Transverse colon (tissue), 4 donors: Measurements from ENCODE around the gene HOXA3.

ENCODE experiments used
- POLR2A ChIP-seq: fragments of 450-650 bp; IDR thresholded peaks from one replicate; pipeline ENCODE4 v1.6.1; 2016; ENCODE audit warnings: antibody characterized with exemption, mild to moderate bottlenecking, moderate library complexity
- POLR2AphosphoS5 ChIP-seq, 3 donors: sonication (generic); formaldehyde crosslinking; IDR thresholded peaks; one replicate each; pipeline ENCODE4 v1.6.1; 2016; ENCODE audit warnings: antibody characterized with exemption in 3 of 3
- TF ChIP-seq, protein P1 (sequence below), 5 experiments: fragments of 200-600 bp in 3 of 5; fragments of 450-650 bp in 2 of 5; sonication (generic) in 3 of 5; IDR thresholded peaks; 1 replicate in 2 of 5; 2 replicates in 3 of 5; pipeline ENCODE4 v1.5.1; 2016 to 2017; ENCODE audit warnings: antibody characterized with exemption in 5 of 5, inconsistent platforms in 3 of 5, mild to moderate bottlenecking in 2 of 5, moderate library complexity in 1 of 5

DNA sequence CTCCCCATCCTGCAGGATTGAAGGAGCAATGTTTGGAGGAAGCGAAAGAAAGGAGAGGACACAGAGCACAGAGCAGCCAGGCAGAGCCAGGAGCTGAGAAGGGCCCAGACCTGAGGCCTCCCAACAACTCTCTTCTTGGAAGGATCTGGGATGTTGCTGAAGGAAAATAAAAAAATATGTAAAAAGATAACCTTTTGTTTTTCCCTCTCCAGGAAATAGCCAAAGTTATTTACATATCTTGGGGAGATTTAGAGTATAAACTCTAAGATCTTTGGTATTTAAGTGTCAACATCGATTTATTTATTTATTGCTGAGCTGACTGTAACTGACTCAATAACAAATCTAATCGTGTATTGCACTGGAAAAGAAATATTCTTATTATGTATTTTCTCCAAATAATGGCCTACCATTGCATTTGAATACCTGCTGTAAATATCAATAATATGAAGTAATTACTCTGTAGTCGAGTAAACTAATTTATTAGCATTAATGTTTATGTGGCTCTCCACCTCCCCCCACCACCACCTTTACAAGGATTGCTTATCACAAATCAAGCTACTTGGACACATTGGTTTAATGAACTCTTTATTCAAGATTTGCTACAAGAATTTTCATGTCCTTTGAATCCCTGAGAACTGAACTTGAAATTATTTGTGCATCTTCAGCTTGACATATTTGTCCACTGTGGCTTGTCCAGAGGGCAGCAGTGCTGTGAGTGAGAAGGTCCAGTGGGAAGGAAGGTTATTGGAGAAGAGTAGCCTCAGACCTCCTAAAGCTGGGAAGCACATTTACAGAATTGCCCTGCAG, 34.5 kb upstream of the HOXA3 start:
- TF ChIP-seq, protein P1, sequence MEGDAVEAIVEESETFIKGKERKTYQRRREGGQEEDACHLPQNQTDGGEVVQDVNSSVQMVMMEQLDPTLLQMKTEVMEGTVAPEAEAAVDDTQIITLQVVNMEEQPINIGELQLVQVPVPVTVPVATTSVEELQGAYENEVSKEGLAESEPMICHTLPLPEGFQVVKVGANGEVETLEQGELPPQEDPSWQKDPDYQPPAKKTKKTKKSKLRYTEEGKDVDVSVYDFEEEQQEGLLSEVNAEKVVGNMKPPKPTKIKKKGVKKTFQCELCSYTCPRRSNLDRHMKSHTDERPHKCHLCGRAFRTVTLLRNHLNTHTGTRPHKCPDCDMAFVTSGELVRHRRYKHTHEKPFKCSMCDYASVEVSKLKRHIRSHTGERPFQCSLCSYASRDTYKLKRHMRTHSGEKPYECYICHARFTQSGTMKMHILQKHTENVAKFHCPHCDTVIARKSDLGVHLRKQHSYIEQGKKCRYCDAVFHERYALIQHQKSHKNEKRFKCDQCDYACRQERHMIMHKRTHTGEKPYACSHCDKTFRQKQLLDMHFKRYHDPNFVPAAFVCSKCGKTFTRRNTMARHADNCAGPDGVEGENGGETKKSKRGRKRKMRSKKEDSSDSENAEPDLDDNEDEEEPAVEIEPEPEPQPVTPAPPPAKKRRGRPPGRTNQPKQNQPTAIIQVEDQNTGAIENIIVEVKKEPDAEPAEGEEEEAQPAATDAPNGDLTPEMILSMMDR (IDR thresholded peaks at IDR 0.05) = no peak
- TF ChIP-seq POLR2AphosphoS5 (IDR thresholded peaks at IDR 0.05) = no peak
- no peak for TF ChIP-seq POLR2A
